Stimulated activated effector memory CD8-positive, alpha-beta T cell treated with anti-CD3 and anti-CD28 coated beads, Interleukin-12 subunit alpha, Interleukin-12 subunit beta, amount 100 ng/mL, for 72 hours (primary cell): ENCODE results near the gene IL17C.
A peak's percentile ranks its signal among the peaks of the same experiment; 100 is the strongest.

ENCODE experiments used
- ATAC-seq: fragments of 150-1000 bp; cut with Tn5 transposase; 2 replicates; pipeline ENCODE4 v1.10.0; 2021
- DNase-seq, 2 donors: peaks; one replicate each; pipeline ENCODE4 v3.0.0; 2021 to 2022; ENCODE audit warnings: low spot score in 2 of 2
- H3K27ac Mint-ChIP-seq: one replicate; pipeline ENCODE4 v1.8.0; 2022; ENCODE audit warnings: mild to moderate bottlenecking, mixed read lengths
- H3K36me3 Mint-ChIP-seq: one replicate; pipeline ENCODE4 v1.8.0; 2022; ENCODE audit warnings: mild to moderate bottlenecking, mixed read lengths
- H3K4me1 Mint-ChIP-seq: one replicate; pipeline ENCODE4 v1.8.0; 2022; ENCODE audit warnings: mixed read lengths
- H3K4me3 Mint-ChIP-seq: one replicate; pipeline ENCODE4 v1.8.0; 2022; ENCODE audit warnings: mild to moderate bottlenecking, mixed read lengths
- H3K9me3 Mint-ChIP-seq: one replicate; pipeline ENCODE4 v1.8.0; 2022; ENCODE audit warnings: mixed read lengths

IL17C gene

DNA sequence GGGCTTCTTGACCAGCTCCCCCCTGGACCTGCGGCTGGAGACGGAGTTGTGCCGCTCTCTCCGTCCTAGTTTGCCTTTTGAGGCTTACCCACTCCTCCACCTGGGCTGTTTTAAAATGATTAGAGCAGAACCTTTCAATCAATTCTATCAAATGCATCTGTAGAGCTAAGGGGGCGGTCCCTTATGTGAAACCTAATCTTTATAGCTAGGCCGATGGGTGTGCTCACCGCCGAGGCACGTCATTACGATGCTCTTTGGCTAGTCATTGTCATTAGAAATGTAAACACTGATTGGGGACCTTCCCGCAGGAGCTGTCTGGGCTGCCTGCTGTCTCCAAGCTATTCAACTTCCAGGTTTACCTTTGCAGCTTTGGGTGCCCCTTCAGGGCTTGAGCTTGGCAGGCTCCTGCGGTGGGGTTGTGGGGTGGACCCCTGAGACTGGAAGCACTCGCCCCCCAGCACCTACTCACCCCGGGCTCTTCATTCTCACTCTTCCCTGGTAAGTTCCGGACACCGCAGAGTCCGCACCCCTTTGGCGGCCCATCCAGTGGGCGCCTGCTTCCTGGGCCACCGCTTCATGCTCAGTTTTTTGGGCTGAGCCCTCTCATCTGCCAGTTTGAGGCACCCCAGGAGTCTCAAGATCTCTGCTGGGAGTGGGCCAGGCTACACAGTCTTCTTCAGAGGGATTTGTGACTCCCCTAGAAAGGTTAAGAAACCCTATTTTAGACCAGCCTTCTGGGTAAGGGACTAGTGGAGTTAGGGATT is 20.9 kb upstream of the IL17C start:
- H3K36me3 Mint-ChIP-seq: peaks cover 79% of the 10 kb centered on the region
- ATAC-seq (no peak), DNase-seq (no peak)
- no peaks in the 10 kb centered on the region for H3K9me3 Mint-ChIP-seq
- H3K4me1 Mint-ChIP-seq: peaks cover 69% of the 10 kb centered on the region
- peak overlapping the region; percentile 93 for H3K27ac Mint-ChIP-seq
- H3K4me3 Mint-ChIP-seq: no peak overlapping the region

DNA sequence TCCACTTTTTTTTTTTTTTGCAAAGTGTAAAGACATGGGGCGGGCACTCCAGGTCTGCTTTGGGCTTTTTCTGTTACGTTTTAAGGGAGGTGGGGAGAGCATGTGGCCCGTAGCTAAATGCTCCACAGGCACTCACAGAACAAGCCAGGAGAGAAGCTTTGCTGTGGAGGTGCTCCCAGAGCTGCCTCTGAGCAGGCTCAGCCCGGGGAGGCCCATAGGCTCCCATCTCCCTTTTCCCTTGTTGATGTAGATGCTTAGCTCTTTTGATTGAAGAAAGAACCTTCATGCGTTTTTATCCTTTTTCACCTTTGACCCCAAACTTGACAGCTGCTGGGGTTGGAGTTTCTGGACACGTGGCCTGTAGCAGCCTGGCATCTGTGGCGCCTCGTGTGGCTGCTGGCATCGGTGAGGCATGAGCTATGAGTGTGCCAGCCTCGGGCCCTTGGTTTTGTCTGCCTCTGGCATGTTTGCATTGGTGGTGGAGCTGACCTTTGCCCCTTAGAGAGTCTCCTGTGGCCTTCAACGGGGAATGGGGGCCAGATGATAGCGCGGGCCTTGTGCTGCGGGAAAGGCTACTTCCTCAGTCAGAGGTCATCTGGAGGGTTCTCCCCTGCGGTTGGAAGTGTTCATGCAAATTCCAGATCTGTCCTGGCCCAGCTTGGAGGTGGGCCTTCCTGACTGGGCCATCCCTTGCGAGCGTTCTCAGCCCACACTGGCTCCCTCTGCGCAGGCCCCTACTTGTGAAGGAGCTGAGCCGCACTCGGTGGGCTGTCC is 20.0 kb upstream of the IL17C start:
- no peaks in the 10 kb centered on the region for H3K9me3 Mint-ChIP-seq
- H3K4me3 Mint-ChIP-seq: peak overlapping the region; percentile 61
- peaks cover 78% of the 10 kb centered on the region for H3K36me3 Mint-ChIP-seq
- H3K4me1 Mint-ChIP-seq: peaks cover 74% of the 10 kb centered on the region
- ATAC-seq (no peak), DNase-seq (no peak)
- peak overlapping the region; percentile 93 for H3K27ac Mint-ChIP-seq

DNA sequence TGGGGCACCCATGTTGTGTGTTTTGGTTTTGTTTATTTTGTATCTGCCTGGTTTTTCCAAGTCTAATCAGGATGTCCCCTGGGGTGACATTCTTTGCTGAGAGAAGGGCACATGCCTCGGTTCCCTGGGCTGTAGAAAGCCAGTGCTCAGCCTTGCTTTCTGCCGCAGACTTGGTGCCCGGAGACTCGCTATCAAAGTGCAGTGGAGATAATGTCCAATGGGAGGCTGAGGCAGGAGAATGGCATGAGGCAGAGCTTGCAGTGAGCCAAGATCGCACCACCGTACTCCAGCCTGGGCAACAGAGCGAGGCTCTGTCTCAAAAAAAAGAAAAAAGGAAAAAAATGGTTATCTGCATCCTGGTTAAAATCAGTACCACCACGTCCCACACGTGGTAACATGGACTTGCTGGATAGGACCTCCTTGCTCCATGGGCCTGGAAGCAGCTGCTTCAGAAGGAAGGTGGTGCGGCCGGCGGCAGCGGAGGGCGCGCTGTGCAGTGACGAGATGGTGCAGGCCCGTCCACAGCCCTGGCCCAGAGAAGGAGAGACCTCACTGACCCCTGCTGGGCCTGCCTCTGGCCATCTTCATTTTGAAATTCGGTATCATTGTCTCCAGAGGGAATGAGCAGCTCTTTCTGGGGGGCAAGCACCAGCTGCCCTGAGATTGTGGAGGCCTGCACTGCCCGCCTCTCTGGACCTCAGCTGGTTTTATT is 19.3 kb upstream of the IL17C start:
- peak overlapping the region; percentile 61 for H3K4me3 Mint-ChIP-seq
- ATAC-seq (no peak), DNase-seq (no peak)
- peaks cover 70% of the 10 kb centered on the region for H3K4me1 Mint-ChIP-seq
- H3K36me3 Mint-ChIP-seq: peaks cover 79% of the 10 kb centered on the region
- no peaks in the 10 kb centered on the region for H3K9me3 Mint-ChIP-seq
- peak overlapping the region; percentile 93 for H3K27ac Mint-ChIP-seq

DNA sequence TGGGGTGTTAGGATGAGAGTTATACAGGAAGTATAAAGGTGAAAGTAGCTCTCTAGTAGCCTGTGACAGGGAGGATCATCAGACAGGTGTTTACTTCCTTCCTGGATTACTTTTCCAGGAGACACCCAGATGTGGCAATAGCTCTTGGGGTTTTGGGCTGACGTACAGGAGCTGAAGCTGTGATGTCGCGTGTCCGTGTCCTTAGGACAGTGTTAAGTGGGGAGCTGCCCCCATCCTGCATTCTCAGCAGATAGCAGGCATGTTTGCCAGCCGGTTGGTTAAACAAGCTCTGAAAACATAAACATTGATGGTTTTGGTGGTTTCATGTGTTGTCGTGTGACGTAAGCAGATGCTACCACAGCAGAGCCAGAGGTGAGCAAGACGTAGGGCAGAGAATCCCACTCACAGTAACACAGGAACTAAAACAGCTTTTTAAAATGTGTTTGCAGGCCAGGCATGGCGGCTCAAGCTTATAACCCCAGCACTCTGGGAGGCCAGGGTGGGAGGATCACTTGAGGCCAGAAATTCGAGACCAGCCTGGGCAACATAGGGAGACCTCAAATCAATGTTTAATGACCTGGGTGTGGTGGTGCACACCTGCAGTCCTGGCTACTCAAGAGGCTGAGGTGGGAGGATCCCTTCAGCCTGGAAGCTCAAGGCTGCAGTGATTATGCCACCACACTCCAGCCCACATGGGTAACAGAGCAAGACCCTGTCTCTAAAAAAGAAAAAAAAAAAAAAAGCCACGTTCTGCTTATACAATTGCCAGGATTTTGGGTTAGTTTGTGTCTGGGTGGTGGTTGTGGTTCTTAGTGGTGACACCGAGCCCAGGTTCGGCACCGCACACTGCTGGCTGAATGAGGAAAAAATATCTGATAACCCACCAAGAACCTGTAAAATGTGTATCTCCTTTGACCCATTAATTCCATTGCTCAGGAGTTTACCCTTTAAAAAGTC is 18.2 kb upstream of the IL17C start:
- peak overlapping the region; percentile 61 for H3K4me3 Mint-ChIP-seq
- peaks cover 66% of the 10 kb centered on the region for H3K4me1 Mint-ChIP-seq
- ATAC-seq: peak; percentile 93
- DNase-seq: peak; percentile 49 to 83
- no peaks in the 10 kb centered on the region for H3K9me3 Mint-ChIP-seq
- H3K27ac Mint-ChIP-seq: peak overlapping the region; percentile 93
- H3K36me3 Mint-ChIP-seq: peaks cover 87% of the 10 kb centered on the region

DNA sequence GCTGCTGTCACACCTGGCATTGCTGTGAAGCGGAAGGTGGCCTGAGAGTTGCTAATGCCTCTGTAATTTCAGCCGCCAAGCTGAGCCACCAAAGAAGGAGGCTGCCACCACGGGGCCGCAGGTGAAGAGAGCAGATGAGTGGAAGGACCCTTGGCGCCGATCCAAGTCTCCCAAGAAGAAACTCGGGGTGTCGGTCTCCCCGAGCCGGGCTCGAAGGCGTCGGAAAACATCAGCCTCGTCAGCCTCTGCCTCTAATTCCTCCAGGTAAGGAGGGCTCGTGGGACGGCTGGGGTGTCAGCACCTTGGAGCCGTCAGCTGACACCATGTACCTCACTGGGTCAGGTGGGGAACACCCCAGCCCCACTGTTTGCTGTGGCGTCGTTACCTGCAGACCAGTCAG is 16.2 kb upstream of the IL17C start:
- ATAC-seq (no peak), DNase-seq (no peak)
- peaks cover 93% of the 10 kb centered on the region for H3K36me3 Mint-ChIP-seq
- H3K4me3 Mint-ChIP-seq: no peak overlapping the region
- H3K9me3 Mint-ChIP-seq: no peaks in the 10 kb centered on the region
- peak overlapping the region; percentile 93 for H3K27ac Mint-ChIP-seq
- peaks cover 62% of the 10 kb centered on the region for H3K4me1 Mint-ChIP-seq

DNA sequence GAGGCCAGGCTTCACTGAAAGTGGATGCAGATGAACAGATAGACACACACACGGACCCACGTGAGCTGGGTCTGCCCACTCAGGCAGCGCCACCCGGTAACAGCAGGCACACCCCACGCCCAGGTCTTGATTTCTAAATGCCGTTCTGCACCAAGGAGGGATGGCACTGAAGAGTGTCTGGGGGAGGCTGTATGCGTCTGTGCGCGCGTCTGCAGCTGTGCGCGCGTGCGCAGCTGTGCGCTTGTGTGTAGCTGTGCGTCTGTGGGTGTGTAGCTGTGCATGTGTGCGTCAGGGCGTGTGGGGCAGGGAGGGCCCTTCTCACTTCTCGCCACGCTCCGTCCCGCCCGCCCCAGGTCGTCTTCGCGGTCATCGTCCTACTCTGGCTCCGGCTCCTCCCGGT is 15.5 kb upstream of the IL17C start:
- H3K36me3 Mint-ChIP-seq: peaks cover 93% of the 10 kb centered on the region
- ATAC-seq (no peak), DNase-seq (no peak)
- peak overlapping the region; percentile 93 for H3K27ac Mint-ChIP-seq
- no peak overlapping the region for H3K4me3 Mint-ChIP-seq
- no peaks in the 10 kb centered on the region for H3K9me3 Mint-ChIP-seq
- peaks cover 59% of the 10 kb centered on the region for H3K4me1 Mint-ChIP-seq

DNA sequence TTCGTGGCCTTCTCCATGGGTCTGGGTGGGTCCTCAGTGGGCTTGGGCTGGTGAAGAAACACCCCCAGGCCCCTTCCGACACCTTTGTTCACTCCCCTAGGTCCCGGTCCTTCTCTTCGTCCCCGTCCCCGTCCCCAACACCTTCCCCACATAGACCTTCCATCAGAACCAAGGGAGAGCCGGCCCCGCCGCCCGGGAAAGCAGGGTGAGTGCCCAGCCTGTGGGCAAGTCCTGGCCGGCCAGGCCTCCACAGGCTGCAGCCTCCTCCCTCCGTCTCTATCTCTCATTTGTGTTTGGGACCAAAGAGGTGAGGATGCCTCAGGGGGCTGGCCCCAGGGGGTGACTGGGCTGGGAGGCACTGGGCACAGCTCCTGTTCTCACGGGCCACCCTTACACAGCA is 14.5 kb upstream of the IL17C start:
- no peak for DNase-seq
- Mint-ChIP-seq H3K4me3 (no peak overlapping the region), H3K36me3 (peaks cover 95% of the 10 kb centered on the region), H3K27ac (peak overlapping the region; percentile 93), H3K4me1 (peaks cover 49% of the 10 kb centered on the region), H3K9me3 (no peaks in the 10 kb centered on the region)
- no peak for ATAC-seq

DNA sequence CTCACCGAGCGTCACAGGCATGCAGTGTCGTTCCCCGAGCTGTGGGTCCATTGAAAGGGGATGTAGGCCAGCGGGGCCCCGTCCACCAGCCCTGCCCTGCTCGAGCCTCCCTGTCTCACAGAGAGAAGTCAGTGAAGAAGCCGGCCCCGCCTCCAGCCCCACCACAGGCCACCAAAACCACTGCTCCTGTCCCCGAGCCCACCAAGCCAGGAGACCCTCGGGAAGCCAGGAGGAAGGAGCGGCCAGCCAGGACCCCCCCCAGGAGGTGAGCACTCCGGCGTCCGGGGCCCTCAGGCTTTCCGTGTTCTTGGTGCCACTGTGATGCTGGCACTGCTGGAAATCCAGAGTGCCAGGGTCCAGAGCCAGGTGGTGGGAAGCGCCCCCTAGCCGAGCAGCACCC is 13.9 kb upstream of the IL17C start:
- ATAC-seq (no peak), DNase-seq (no peak)
- peak overlapping the region; percentile 93 for H3K27ac Mint-ChIP-seq
- no peaks in the 10 kb centered on the region for H3K9me3 Mint-ChIP-seq
- H3K4me3 Mint-ChIP-seq: no peak overlapping the region
- H3K4me1 Mint-ChIP-seq: peaks cover 42% of the 10 kb centered on the region
- H3K36me3 Mint-ChIP-seq: peaks cover 97% of the 10 kb centered on the region

DNA sequence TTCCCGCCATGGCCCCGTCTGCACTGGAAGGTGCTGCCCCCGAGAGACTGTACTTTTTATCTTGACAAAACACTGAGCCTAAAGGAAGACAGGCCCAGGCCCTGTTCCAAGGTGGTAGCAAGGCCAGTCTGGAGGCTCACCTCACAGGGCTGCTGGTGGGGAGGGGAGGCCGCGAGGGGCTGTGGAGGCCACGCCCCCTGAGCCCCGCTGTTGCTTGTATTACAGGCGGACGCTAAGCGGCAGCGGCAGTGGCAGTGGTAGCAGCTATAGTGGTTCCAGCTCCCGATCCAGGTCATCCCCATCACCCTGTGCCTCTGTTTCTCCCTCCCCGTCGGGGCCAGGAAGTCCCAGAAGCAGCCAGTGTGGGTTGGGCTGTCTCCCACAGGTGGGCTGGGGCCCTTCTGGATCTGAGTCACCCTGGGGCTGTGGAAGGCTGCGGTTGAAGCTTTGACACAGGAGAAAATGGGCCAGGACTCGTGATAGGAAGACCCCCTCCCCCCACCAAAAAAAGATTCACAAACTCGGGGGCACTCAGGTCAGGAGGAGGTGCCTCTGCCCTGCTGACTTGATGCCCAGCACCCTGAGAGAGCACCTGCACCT is 13.3 kb upstream of the IL17C start:
- Mint-ChIP-seq H3K9me3 (no peaks in the 10 kb centered on the region), H3K27ac (peak overlapping the region; percentile 56), H3K36me3 (peaks cover 98% of the 10 kb centered on the region), H3K4me3 (no peak overlapping the region), H3K4me1 (peaks cover 37% of the 10 kb centered on the region)
- ATAC-seq: peak; percentile 74
- no peak for DNase-seq

DNA sequence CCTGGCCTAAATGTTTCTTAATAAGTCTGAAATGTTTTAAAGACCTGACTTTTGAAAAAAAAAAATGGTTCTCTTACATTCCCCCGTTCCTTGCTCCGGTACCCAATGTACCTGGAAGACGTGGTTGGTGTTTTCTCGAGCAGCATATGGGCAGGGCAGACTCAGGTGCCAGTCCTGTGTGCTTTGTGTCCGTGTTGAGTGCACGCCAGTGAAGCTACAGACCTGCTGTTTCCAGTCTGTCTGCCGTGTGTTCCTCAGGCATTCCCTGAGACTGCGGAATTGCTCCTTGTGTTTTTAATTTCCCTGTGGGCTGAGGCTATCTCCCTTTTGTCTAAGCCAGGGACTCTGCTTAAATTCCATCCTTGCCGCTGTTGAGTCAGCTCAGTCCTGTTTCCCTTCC is 11.7 kb upstream of the IL17C start:
- no peak for DNase-seq
- Mint-ChIP-seq H3K4me1 (peaks cover 29% of the 10 kb centered on the region), H3K9me3 (no peaks in the 10 kb centered on the region), H3K4me3 (no peak overlapping the region), H3K36me3 (peaks cover 97% of the 10 kb centered on the region), H3K27ac (no peak overlapping the region)
- no peak for ATAC-seq

DNA sequence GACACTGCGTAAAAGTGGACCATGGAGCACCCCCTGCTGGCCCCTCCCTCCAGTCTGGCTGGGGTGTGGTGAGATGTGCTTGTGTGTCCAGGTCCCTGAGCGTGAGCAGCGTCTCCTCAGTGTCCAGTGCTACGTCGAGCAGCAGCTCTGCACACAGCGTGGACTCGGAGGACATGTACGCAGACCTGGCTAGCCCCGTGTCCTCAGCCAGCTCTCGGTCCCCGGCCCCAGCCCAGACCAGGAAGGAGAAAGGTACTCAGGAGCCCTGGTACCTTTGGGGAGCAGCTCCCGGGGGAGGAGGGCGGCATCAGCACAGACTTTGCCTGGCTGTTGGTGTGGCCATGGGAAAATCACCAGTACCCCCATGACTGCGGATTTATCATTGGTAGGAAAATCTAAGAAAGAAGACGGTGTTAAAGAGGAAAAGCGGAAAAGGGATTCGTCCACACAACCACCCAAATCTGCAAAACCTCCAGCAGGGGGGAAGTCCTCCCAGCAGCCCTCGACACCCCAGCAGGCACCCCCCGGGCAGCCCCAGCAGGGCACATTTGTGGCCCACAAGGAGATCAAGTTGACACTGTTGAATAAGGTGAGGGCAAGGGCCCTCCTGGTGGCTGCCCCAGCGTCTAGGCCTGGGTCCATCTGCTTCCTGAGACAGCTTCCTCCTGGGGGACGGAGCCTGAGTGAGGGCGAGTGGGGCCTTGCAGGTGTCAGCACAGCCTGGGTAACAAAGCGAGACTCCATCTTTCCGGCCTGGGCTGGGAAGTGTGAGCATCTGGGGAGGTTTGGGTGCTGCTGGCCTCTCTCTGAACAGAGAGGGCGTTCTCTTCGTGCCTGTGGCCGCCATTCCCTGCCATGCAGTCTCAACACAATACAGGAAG is 10.6 kb upstream of the IL17C start:
- Mint-ChIP-seq H3K4me1 (peaks cover 18% of the 10 kb centered on the region), H3K27ac (no peak overlapping the region), H3K36me3 (peaks cover 98% of the 10 kb centered on the region), H3K4me3 (no peak overlapping the region), H3K9me3 (no peaks in the 10 kb centered on the region)
- no peak for ATAC-seq
- no peak for DNase-seq

DNA sequence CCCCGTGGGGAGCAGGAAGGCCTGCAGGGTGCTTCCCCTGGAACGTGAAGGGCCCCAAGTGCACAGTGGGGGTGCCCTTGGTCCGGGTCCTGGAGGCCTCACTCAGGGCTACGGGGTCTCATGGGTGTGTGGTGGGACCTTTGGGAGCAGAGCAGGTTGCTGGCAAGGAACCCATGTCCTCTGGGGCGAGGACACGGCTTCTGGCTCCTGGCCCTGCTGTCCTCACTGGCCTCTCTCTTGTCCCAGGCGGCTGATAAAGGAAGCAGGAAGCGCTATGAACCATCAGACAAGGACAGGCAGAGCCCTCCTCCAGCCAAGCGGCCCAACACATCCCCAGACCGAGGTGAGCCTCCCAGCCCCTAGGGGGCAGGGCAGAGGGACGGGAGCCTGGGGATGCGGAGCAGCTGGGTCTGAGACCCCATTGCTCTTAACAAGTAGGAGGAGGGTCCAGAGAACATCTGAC is 9.8 kb upstream of the IL17C start:
- H3K27ac Mint-ChIP-seq: no peak overlapping the region
- peaks cover 98% of the 10 kb centered on the region for H3K36me3 Mint-ChIP-seq
- no peak for DNase-seq
- no peak for ATAC-seq
- no peak overlapping the region for H3K4me3 Mint-ChIP-seq
- H3K9me3 Mint-ChIP-seq: no peaks in the 10 kb centered on the region
- H3K4me1 Mint-ChIP-seq: peaks cover 17% of the 10 kb centered on the region

DNA sequence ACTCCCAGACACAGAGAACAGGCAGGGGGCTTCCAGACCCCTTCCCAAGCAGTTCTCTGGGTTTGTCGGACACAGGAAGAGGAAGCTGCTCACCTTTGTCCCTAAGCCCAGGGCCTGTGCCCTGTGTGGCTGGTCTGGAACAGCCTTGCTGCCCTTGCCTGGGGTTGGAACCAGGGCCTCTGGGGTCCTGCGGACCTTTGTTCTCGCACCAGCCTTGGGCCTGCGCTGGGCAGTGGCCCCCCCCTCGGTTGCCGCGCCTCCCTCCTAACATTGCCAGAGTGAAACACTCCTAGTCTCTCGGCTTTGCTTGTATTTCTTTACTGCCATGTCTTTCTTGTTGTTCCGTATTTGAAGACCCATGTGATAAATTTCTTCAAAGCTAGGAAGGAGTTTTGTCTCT is 8.5 kb upstream of the IL17C start:
- no peak overlapping the region for H3K4me3 Mint-ChIP-seq
- DNase-seq (no peak), ATAC-seq (no peak)
- H3K9me3 Mint-ChIP-seq: no peaks in the 10 kb centered on the region
- H3K27ac Mint-ChIP-seq: no peak overlapping the region
- H3K4me1 Mint-ChIP-seq: peaks cover 18% of the 10 kb centered on the region
- peaks cover 94% of the 10 kb centered on the region for H3K36me3 Mint-ChIP-seq
